ENCODE measurements around the gene HTT. TPM values are rescaled to one million over a fixed set of nuclear protein-coding genes. Genes with fewer than 3 reads are reported as not detected.

HTT gene
- polyA plus RNA-seq, 3 donors, result 1.8 to 27.1 (median 3.0) TPM

GRCh38 chr4:3207531-3208037, 133.1 kb downstream of the HTT start:
- Histone ChIP-seq H3K27me3 (ENCODE audit: control insufficient read depth in 2 of 2, insufficient read depth in 2 of 2, low read length in 2 of 2) (no peaks in the 10 kb centered on the region), H3K4me1 (ENCODE audit: control insufficient read depth in 1 of 2, insufficient read depth in 2 of 2, low read length in 2 of 2) (peaks cover 10 to 18% of the 10 kb centered on the region in 2 donors), H3K9me3 (replicated peaks in 1 of 2; ENCODE audit: control insufficient read depth in 1 of 2, insufficient read depth in 1 of 2, low read length in 2 of 2) (no peaks in the 10 kb centered on the region), H3K9ac (ENCODE audit: insufficient read depth, low read length, poor library complexity, severe bottlenecking) (no peak overlapping the region), H3K4me2 (replicated peaks; ENCODE audit: extremely low read depth, low read length, poor library complexity, severe bottlenecking) (no peak overlapping the region), H3K36me3 (replicated peaks in 1 of 2; ENCODE audit: control insufficient read depth in 1 of 2, insufficient read depth in 2 of 2, low read length in 2 of 2) (peaks cover 64 to 88% of the 10 kb centered on the region in 2 donors), H3K79me2 (ENCODE audit: insufficient read depth, low read length) (no peaks in the 10 kb centered on the region), H3K4me3 (replicated peaks in 1 of 3; ENCODE audit: low read depth in 2 of 3, low read length in 3 of 3) (no peak overlapping the region), H4K20me1 (ENCODE audit: insufficient read depth, low read length) (peaks cover 2% of the 10 kb centered on the region), H3K27ac (ENCODE audit: low read depth in 1 of 2, low read length in 2 of 2) (peak overlapping the region in 1 of 2 donors; percentile 54), H2AFZ (ENCODE audit: insufficient read depth, low read depth, low read length, poor library complexity, severe bottlenecking) (no peak overlapping the region)
- Mint-ChIP-seq H3K27me3 (ENCODE audit: low read depth in 3 of 3) (peaks cover 0 to 2% (median 1%) of the 10 kb centered on the region in 3 donors), H3K36me3 (peaks cover 78 to 84% of the 10 kb centered on the region in 2 donors), H3K27ac (peak overlapping the region; percentile 18 to 91 (median 63)), H3K4me3 (no peak overlapping the region), H3K9me3 (peaks cover 0 to 2% (median 0%) of the 10 kb centered on the region in 7 donors), H3K4me1 (peaks cover 30% of the 10 kb centered on the region)
- DNase-seq, result peak; percentile 40 to 41 (median 41)
- no peak for TF ChIP-seq CTCF (IDR thresholded peaks at IDR 0.05)
- intact Hi-C loops (cut with micrococcal nuclease), result no loop called here
- 60% methylated on average over 3 of the region's 5 CpGs for WGBS (ENCODE audit: insufficient coverage)

- H3K36me3 ChIP-seq (replicated peaks in 1 of 2; ENCODE audit: control insufficient read depth in 1 of 2, insufficient read depth in 2 of 2, low read length in 2 of 2), result peaks cover 75 to 91% of the 10 kb centered on the region in 2 donors
- H3K36me3 Mint-ChIP-seq, result peaks cover 81 to 85% of the 10 kb centered on the region in 2 donors
- H3K9me3 Mint-ChIP-seq, result peaks cover 0 to 2% (median 0%) of the 10 kb centered on the region in 7 donors
- intact Hi-C loops (cut with micrococcal nuclease), result no loop called here
- no peak overlapping the region for H3K9ac ChIP-seq (ENCODE audit: insufficient read depth, low read length, poor library complexity, severe bottlenecking)
- H3K4me2 ChIP-seq (replicated peaks; ENCODE audit: extremely low read depth, low read length, poor library complexity, severe bottlenecking), result no peak overlapping the region
- no peak for DNase-seq
- H3K27ac ChIP-seq (ENCODE audit: low read depth in 1 of 2, low read length in 2 of 2), result no peak overlapping the region
- H3K4me1 Mint-ChIP-seq, result peaks cover 17% of the 10 kb centered on the region
- H4K20me1 ChIP-seq (ENCODE audit: insufficient read depth, low read length), result no peaks in the 10 kb centered on the region
- peak overlapping the region in 5 of 7 donors; percentile 8 to 70 (median 40) for H3K27ac Mint-ChIP-seq
- H2AFZ ChIP-seq (ENCODE audit: insufficient read depth, low read depth, low read length, poor library complexity, severe bottlenecking), result no peak overlapping the region
- peaks cover 0 to 8% of the 10 kb centered on the region in 2 donors for H3K4me1 ChIP-seq (ENCODE audit: control insufficient read depth in 1 of 2, insufficient read depth in 2 of 2, low read length in 2 of 2)
- H3K27me3 Mint-ChIP-seq (ENCODE audit: low read depth in 3 of 3), result peaks cover 0 to 2% (median 1%) of the 10 kb centered on the region in 3 donors
- no peaks in the 10 kb centered on the region for H3K27me3 ChIP-seq (ENCODE audit: control insufficient read depth in 2 of 2, insufficient read depth in 2 of 2, low read length in 2 of 2)
- H3K79me2 ChIP-seq (ENCODE audit: insufficient read depth, low read length), result no peaks in the 10 kb centered on the region
- no peak for TF ChIP-seq CTCF (IDR thresholded peaks at IDR 0.05)
- 96% methylated on average over 6 of the region's 14 CpGs for WGBS (ENCODE audit: insufficient coverage)
- H3K9me3 ChIP-seq (replicated peaks in 1 of 2; ENCODE audit: control insufficient read depth in 1 of 2, insufficient read depth in 1 of 2, low read length in 2 of 2), result no peaks in the 10 kb centered on the region
- no peak overlapping the region for H3K4me3 ChIP-seq (replicated peaks in 1 of 3; ENCODE audit: low read depth in 2 of 3, low read length in 3 of 3)
- no peak overlapping the region for H3K4me3 Mint-ChIP-seq
Observed at GRCh38 chr4:3208826-3209225, 134.3 kb downstream of the HTT start.
